ENCODE measurements around the gene SCAI. TPM values are rescaled to one million over a fixed set of nuclear protein-coding genes. Genes with fewer than 3 reads are reported as not detected.

The SCAI gene
- total RNA-seq, 1 experiment from 2014 or later: 15.5 TPM

DNA sequence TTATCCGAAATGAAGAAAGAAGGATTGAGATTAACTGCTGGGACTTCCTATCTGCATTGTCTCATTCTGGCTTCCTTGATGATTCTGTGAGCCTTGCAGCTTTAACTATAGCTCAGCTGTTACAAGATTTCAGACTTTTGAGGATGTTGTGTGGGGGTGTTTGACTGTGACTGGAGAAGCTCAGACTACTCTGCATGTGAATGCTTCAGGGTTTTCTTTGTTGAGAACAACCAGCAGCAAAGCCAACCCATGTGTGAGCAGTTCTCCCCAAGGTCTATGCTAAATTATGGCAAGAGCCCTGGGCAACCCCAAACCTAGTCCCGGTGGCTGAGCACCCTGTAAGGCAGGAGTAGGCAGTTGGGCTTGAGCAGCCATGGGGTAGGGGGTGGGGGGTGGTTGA lies 8.4 kb upstream of the SCAI start:
- H3K18ac ChIP-seq (ENCODE audit: insufficient read length, low read depth, low read length): no peak overlapping the region
- H4K20me1 ChIP-seq (ENCODE audit: control insufficient read depth, insufficient read depth, insufficient read length): no peaks in the 10 kb centered on the region
- H2BK12ac ChIP-seq (ENCODE audit: insufficient read length, low read depth, low read length): no peak overlapping the region
- no peaks in the 10 kb centered on the region for H3K23me2 ChIP-seq (ENCODE audit: insufficient read length, low read depth, low read length, poor library complexity, severe bottlenecking)
- H2AK5ac ChIP-seq (ENCODE audit: insufficient read length, low read length): no peak overlapping the region
- H2BK5ac ChIP-seq (ENCODE audit: insufficient read length, low read length): no peak overlapping the region
- H2BK20ac ChIP-seq (ENCODE audit: low read depth, low read length, poor library complexity, severe bottlenecking): no peak overlapping the region
- no peak overlapping the region for H4K5ac ChIP-seq (ENCODE audit: insufficient read length, low read depth, low read length)
- no peak overlapping the region for H3K56ac ChIP-seq (ENCODE audit: insufficient read length, low read depth, low read length)
- DNase-seq: no peak
- H3K79me2 ChIP-seq (ENCODE audit: insufficient read depth, low read length): no peaks in the 10 kb centered on the region
- Mint-ChIP-seq H3K27me3 (ENCODE audit: low read depth) (no peaks in the 10 kb centered on the region), H3K4me1 (peaks cover 15 to 16% of the 10 kb centered on the region in 2 experiments), H3K36me3 (ENCODE audit: insufficient read depth in 1 of 3, low read depth in 3 of 3) (peaks cover 27 to 50% (median 45%) of the 10 kb centered on the region in 3 experiments; a peak in 6 of 7 replicates), H3K9me3 (no peaks in the 10 kb centered on the region), H3K4me3 (no peak overlapping the region), H3K27ac (peak overlapping the region in 2 of 3 experiments; percentile 66 to 93; a peak in 4 of 7 replicates)
- no peak overlapping the region for H4K91ac ChIP-seq (ENCODE audit: insufficient read length, low read depth, low read length)
- H3K4me1 ChIP-seq (ENCODE audit: insufficient read depth, low read length): no peaks in the 10 kb centered on the region
- H2AFZ ChIP-seq (ENCODE audit: low read length): no peak overlapping the region
- no peak overlapping the region for H3K27ac ChIP-seq (ENCODE audit: insufficient read length, low read depth, low read length)
- H3K14ac ChIP-seq (ENCODE audit: insufficient read depth, low read length): no peak overlapping the region
- H3K9ac ChIP-seq (ENCODE audit: extremely low read depth, insufficient read length, low read length): no peak overlapping the region
- no peak overlapping the region for H3K4ac ChIP-seq (ENCODE audit: low read depth, low read length)
- TF ChIP-seq, protein P1, sequence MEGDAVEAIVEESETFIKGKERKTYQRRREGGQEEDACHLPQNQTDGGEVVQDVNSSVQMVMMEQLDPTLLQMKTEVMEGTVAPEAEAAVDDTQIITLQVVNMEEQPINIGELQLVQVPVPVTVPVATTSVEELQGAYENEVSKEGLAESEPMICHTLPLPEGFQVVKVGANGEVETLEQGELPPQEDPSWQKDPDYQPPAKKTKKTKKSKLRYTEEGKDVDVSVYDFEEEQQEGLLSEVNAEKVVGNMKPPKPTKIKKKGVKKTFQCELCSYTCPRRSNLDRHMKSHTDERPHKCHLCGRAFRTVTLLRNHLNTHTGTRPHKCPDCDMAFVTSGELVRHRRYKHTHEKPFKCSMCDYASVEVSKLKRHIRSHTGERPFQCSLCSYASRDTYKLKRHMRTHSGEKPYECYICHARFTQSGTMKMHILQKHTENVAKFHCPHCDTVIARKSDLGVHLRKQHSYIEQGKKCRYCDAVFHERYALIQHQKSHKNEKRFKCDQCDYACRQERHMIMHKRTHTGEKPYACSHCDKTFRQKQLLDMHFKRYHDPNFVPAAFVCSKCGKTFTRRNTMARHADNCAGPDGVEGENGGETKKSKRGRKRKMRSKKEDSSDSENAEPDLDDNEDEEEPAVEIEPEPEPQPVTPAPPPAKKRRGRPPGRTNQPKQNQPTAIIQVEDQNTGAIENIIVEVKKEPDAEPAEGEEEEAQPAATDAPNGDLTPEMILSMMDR (conservative IDR thresholded peaks at IDR 0.05): no peak
- no peak overlapping the region for H2BK120ac ChIP-seq (ENCODE audit: low read depth, low read length, poor library complexity, severe bottlenecking)
- no peaks in the 10 kb centered on the region for H3K9me3 ChIP-seq (ENCODE audit: control insufficient read depth, low read depth, low read length)
- H3T11ph ChIP-seq (ENCODE audit: low read length): no peak overlapping the region
- no CpG with 5 or more reads among the region's 2 CpGs for WGBS (ENCODE audit: extremely low coverage, insufficient read length, low lambda C conversion rate)
- H3K79me1 ChIP-seq (ENCODE audit: insufficient read depth, low read depth, low read length, poor library complexity, severe bottlenecking): no peaks in the 10 kb centered on the region
- no peak overlapping the region for H3K23ac ChIP-seq (ENCODE audit: insufficient read length, low read depth, low read length)
- H4K8ac ChIP-seq (replicated peaks; ENCODE audit: insufficient read length, low read depth, low read length): no peak overlapping the region
- H3K27me3 ChIP-seq (ENCODE audit: insufficient read depth, low read length): no peaks in the 10 kb centered on the region
- H3K4me2 ChIP-seq (ENCODE audit: insufficient read depth, insufficient read length, low read length): no peak overlapping the region
- H2BK15ac ChIP-seq (ENCODE audit: low read depth, low read length): no peak overlapping the region

All from H9 (cell line).